Measurements from ENCODE around the gene ENTPD7.
"Not testable (repeated sequence)": the region's sequence is repeated elsewhere in the genome, so short reads cannot be mapped to it uniquely, and the experiment has no call there.

Gene ENTPD7

GRCh38 chr10:99659031-99659867 lies at the start of gene ENTPD7:
TSS of gene ENTPD7 (plus strand) at chr10:99659509. CDS start at chr10:99659957, 448 bp downstream.
- DNase-seq (ENCODE audit: low read depth), result peak; percentile 98

GRCh38 chr10:99610221-99610620 lies 49.1 kb upstream of the ENTPD7 start:
- no peak for DNase-seq (ENCODE audit: low read depth)

GRCh38 chr10:99611326-99611725 lies 48.0 kb upstream of the ENTPD7 start:
- DNase-seq (ENCODE audit: low read depth), result no peak

- peak; percentile 56 for DNase-seq (ENCODE audit: low read depth)
Measured at GRCh38 chr10:99612167-99612831, 47.0 kb upstream of the ENTPD7 start.

GRCh38 chr10:99615426-99615825 lies 43.9 kb upstream of the ENTPD7 start:
- no peak for DNase-seq (ENCODE audit: low read depth)

- no peak for DNase-seq (ENCODE audit: low read depth)
Measured at GRCh38 chr10:99617696-99618095, 41.6 kb upstream of the ENTPD7 start.

GRCh38 chr10:99619090-99619800 lies 40.1 kb upstream of the ENTPD7 start:
- DNase-seq (ENCODE audit: low read depth), result peak; percentile 33

GRCh38 chr10:99619851-99620710 lies 39.2 kb upstream of the ENTPD7 start, which contains the start of gene SLC25A28:
TSS of gene SLC25A28 (minus strand) at chr10:99620439. CDS start at chr10:99620335, 104 bp downstream.
- peak; percentile 100 for DNase-seq (ENCODE audit: low read depth)

GRCh38 chr10:99620711-99621453 lies 38.4 kb upstream of the ENTPD7 start:
- peak; percentile 94 for DNase-seq (ENCODE audit: low read depth)

GRCh38 chr10:99621454-99622251 lies 37.7 kb upstream of the ENTPD7 start:
- no peak for DNase-seq (ENCODE audit: low read depth)

- no peak for DNase-seq (ENCODE audit: low read depth)
Measured at GRCh38 chr10:99623919-99624318, 35.4 kb upstream of the ENTPD7 start.

GRCh38 chr10:99625124-99625523 lies 34.2 kb upstream of the ENTPD7 start:
- not testable (repeated sequence) for DNase-seq (ENCODE audit: low read depth)

- no peak for DNase-seq (ENCODE audit: low read depth)
Measured at GRCh38 chr10:99628923-99629624, 30.2 kb upstream of the ENTPD7 start.

GRCh38 chr10:99629625-99629978 lies 29.7 kb upstream of the ENTPD7 start:
- no peak for DNase-seq (ENCODE audit: low read depth)

GRCh38 chr10:99630433-99630832 lies 28.9 kb upstream of the ENTPD7 start:
- peak; percentile 73 for DNase-seq (ENCODE audit: low read depth)

GRCh38 chr10:99630991-99631390 lies 28.3 kb upstream of the ENTPD7 start:
- peak; percentile 35 for DNase-seq (ENCODE audit: low read depth)

GRCh38 chr10:99631496-99631895 lies 27.8 kb upstream of the ENTPD7 start:
- peak; percentile 79 for DNase-seq (ENCODE audit: low read depth)

- no peak for DNase-seq (ENCODE audit: low read depth)
Measured at GRCh38 chr10:99633832-99634231, 25.5 kb upstream of the ENTPD7 start.

GRCh38 chr10:99647601-99648151 lies 11.6 kb upstream of the ENTPD7 start:
- no peak for DNase-seq (ENCODE audit: low read depth)
